Activated CD4-positive, alpha-beta T cell treated with anti-CD3 and anti-CD28 coated beads, Interleukin-10, Interleukin-2, amounts not matched to agents 100 ng/mL and 50 ng/mL, durations not matched to agents 16 hours and 8 hours (primary cell): ENCODE measurements around the gene MSRB3.
A peak's percentile ranks its signal among the peaks of the same experiment; 100 is the strongest.
"Not testable (repeated sequence)": the region's sequence is repeated elsewhere in the genome, so short reads cannot be mapped to it uniquely, and the experiment has no call there.

Experiments used
- DNase-seq: peaks from one replicate; pipeline ENCODE4 v3.0.0-alpha.2; 2020

The MSRB3 gene

DNA sequence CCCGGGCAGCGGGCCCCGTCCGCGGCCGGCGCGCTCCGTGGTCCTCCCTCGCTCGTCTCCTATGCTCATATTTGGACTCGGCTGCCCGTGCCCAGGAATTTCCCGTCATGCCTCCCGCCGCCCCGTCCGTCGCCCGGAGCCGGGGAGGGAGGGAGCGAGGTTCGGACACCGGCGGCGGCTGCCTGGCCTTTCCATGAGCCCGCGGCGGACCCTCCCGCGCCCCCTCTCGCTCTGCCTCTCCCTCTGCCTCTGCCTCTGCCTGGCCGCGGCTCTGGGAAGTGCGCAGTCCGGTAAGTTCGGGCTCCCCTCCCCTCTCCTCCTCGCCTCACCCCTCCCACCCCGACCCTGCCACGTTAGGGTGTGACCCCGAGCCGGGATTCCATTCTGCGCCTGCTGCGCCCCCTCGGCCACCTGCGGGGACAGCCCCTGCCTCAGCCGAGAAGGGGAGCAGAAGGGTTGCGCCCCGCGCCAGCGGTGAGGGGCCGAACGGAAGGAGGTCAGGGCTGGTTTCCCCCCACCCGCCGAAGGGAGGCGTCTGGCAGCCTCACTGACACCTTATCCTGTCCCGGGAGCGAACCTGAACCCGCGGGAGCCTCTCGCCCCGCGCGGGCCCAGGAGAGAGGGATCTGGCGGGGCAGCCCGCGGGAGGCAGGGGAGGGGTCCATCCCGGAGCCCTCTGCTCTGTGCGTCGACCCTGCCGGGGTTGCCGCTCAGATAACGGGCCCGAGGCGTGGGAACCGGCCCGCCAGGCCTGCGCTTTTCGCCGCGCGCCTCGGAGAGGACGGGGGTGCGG is at the start of gene MSRB3:
Gene MSRB3, plus strand, starts transcription at position 108 of the 793 bp plus-strand sequence. CDS start 29,897 bp downstream, outside the sequence.
- DNase-seq: peak; percentile 37

DNA sequence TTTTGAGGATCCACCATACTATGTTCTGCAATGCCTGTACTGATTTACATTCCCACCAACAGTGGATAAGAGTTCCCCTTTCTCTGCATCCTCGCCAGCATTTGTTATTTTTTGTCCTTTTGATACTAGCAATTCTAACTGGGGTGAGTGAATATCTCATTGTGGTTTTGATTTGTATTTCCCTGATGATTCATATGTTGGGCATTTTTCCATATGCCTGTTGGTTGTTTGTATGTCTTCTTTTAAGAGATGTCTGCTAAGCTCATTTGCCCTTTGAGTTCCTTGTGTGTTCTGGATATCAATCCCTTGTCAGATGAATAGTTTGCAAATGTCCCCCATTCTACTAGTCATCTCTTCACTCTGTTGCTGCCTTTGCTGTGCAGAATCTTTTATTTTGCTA is 49.0 kb upstream of the MSRB3 start:
- DNase-seq: no peak

DNA sequence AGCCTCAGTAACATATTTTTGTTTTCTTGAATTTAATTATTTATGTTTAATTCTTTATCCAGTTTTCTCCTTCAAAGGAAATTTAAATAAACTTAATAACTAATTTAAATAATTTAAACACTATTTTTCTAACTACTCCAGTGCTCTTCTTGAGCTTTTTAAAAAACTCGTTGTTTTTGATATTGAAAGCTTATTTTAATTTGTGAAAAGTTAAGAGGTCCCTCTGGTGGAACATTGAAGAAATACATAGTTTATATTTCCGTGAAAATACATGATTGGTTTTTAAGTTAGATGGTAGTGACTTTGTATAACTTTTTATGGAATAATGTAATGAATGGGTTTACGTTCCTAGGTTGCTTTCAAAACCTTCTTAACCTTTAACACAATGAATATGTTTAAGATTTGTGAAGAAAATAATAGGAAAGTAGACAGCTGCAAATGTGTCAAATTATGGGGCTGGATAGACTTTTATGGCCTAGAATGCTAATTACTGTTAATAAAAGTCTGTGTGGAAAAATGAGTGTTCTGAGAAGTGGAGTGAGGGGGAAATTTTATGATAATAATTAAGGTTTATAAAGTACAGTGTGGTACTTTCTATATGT is 45.9 kb upstream of the MSRB3 start:
- DNase-seq: peak; percentile 17

DNA sequence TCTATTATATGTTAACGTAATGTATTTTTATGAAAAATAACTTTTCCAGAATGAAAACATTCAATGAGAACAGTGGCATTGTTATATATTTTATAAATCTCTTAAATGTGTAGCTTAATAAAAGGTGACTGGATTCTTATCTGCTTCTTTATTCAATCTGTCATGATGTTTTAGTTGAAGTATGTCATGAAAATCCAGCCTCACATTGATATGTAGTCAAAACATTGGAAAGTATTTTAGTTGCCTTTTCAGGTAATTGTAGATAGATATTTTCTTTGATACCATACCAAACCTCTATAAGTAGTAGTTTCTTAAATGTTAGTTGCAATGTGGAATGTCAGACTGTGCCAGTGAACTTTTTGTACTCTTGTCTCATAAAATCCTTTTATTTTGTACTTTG is 41.3 kb upstream of the MSRB3 start:
- DNase-seq: no peak

DNA sequence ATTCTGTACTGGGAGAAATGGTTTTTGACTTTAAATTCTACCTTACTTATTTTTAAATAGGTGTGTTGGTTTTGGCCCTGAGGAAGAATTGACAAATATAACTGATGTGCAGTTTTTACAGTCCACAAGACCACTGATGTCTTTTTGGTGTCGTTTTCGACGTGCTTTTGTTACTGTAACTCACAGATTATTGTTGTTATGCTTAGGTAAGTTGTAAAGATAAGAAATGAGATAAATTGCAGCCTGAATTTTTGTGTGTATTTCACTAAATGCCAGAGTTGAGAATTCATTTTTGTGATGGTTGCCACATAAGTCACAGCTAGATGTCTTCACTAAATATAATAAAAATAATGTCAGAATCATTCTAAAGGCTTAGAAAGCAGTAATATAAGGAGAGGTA is 39.9 kb upstream of the MSRB3 start:
- DNase-seq: no peak

DNA sequence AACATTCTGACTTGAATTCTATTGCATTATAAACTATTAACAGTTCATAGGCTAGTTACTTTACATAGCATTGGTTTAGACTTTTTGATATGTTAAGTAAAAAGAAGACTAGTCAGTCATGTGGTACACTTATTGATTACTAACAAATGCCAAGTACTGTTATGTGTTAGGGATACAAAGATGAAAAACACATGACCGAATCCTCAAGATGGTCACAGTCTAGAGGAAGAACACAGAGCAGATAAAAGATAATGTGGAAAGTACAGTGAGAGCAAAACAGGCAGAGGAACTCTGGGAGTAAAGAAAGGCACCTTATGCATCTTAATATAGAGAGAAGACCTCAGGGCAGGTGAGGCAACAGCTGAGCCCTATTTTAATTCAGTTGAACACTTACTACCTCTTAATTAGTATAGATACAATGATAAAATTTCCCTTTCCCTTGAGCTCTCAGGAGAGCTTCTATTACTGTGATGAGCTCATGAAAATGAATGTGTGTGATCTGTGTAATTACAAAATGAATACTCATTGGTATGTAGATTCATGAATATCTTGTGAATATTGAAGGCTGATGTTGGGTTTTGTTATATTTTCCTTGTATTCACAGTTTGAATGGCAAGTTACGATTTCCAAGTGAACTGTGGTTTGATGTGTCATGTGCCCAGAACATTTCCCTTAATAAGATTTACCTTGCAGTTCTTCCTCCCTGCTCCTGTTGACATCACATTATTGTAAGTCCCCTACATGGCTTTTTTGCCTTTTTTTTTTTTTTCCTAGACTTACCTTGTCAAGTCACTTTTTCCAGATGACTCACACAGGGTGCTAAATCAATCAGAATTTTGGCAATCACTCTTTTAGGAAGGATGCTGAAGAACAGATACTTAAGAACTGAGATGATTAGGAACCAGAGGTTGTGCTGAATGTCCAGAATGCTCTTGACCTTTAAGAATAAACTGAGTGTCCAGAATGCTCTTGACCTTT is 29.5 kb upstream of the MSRB3 start:
- DNase-seq: peak; percentile 74

DNA sequence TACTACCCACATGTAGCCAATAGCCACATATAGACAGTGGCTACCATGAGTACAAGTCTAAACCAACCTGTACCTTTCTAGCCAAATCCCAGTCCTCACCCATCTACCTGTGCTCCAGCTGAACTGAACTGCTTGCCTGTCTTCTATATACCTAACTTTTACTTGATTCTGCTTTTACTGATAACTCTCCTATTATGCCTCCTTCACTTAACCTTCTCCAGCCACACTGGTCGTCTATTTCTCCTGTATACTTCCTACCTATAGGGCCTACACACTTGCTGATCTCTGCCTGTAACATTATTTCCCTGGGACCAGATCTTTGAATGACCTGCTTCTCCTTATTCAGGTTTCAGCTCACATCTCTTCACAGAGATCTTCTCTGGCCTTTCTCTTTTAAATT is 26.0 kb upstream of the MSRB3 start:
- DNase-seq: no peak

DNA sequence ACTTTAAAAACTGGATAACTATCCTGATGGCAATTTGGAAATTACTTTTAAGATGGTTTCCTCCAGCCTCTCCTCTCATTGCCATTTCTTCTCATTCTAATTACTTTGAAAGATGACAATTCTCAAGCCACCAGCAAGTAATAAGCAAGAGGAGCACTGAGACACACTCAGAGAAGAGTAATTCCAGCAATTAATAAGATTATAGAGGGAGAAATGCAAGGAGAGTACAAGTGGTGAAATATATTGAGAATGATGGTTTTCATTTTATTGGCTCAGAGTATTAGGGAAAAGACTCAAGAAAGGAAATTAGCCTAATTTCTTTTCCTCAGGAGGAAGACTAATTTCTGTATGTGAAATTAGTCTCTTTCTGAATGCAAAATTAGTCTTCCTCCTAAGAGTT is 20.5 kb upstream of the MSRB3 start:
- no peak for DNase-seq

DNA sequence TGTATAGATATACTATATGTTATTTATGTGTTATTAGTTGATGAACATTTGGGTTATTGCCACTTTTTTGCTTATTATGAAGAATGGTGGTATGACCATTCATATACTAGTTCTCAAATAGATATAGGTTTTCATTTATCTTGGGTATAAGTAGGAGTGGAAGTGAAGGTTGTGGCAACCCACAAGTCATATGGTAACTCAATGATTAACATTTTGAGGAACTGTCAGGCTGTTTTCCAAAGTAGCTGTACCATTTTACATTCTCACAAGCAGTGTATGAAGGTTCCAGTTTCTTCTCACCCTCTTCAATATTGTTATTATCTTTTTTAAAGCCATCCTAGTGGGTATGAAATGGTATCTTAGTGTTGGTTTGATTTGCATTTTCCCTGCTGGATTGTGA is 19.0 kb upstream of the MSRB3 start:
- no peak for DNase-seq

DNA sequence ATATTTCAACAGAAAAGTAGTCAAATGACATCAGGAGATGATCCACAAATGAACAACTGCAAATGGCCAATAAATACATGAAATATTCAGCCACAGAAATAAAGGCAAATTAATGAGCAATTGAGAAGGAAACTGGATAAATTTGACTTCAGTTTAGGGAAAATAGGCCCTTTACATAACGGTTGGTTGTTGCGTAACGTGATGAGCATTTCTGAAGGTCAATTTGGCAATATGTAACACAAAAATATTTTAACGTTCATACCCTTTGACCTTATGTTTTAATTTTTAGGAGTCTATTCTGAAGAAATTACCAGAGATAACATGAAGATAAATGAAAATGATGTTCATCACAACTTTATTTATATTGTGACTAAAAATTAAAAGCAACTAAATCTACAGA is 14.7 kb upstream of the MSRB3 start:
- DNase-seq: no peak

DNA sequence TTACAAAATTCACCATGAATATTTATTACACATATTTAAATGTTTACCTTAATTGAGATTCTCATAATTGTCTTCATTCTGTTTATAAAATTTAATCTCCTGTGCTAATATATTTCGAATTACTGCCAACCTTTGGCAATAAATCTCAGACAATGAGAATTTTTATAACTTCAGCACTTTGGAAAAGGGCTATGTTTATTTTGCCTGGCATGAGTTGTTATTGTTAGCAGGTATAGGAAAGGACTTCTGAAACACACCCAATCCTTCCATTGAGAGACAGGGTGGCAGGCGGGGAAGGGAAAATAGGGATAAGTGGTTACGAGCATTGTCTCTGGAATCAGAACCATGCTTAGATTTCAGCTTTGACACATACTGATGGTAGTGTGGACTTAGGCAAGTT is 12.1 kb upstream of the MSRB3 start:
- no peak for DNase-seq

DNA sequence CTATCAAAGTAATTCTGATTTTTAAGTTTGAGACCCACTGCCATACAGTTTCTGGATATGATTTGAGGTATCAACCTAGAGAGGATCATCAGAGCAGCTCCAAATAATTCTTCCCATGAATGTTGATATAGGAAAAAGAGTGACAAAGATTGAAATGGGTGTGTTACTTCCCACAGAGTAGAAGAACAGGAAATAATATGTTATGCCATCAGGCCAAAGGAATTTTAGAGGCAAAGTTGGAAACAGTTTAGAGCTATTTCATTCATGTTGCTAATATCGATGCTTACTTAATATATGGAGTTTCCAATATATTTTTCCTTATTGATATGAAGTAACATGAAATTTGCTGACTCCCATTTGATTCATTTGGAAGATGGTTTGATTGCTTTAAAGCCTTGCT is 8.9 kb upstream of the MSRB3 start:
- no peak for DNase-seq

DNA sequence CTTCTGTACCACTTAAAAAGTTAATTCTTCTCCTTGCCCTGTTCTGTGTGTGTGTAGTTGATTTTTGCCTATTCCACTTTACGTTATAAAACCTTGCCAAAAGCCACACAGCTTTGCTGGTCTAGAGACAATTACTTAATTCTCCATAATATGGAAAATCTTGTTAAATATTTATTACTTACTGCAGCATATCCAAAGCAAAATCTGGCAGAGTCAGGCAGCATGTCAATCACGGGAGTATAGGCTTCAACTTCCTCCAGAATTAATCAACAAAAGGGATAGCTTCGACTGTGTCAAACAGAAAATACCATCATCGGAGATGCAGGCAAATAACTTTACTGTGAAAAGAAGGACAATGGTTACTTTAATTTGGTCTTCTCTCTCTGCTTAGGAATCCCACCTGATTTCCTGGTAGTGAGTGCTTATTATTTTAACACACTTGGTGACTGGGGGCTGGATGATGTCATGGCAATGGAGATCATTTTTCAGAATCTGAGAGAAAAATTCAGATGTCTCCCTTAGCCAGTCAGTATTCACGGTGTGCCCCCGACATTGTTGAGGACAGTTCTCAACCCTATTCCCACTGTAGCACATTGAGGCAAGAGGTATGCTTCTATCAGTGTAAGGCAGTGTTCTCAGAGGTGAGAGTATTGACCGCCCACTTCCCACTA is 3.7 kb upstream of the MSRB3 start:
- no peak for DNase-seq

DNA sequence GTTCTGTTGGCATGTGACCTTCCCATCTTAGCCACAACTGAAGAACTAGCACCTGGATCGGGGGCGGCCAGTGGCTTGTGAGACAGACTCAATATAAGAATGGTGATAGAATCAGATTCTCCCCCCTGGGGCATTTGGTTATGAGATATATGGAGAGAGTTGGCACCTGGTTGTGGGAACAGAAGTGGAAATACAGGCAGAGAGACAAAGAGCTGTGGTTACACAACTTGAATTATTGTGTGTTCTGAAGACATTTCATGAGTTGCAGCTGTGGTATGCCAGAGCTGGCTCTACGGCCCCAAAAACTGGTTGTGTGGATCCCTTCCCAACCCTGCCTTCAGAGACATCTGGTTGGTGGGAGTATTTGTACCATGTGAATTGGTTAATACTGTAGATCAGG is 2.9 kb upstream of the MSRB3 start:
- DNase-seq: no peak

DNA sequence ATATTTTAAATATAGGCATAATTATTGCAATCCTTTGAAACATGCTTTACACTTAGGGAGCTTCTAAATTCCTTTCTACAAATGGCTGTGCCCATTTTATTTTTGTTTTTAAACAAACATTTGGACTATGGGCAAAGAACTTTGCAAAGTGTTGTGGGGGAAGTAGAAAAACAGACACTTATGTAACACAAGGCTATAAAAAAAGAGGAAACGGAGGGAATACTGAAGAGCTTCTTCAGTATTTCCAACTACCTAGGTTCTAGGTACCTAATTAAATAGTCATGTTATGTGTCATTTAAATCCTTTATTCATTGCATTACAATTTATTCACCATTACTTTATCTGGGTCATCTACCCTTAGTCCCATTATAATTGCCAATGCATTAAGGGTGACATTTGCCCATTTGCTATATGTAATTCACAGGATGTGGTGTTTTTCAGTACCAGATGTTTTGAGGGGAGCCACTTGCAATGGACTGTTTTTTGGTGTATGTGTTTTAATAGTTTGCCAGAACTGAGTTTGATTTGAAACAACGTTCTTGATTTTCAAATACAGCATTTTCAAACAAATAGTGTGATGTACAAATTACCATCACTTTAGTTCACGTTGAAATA is 1.5 kb upstream of the MSRB3 start:
- DNase-seq: no peak

DNA sequence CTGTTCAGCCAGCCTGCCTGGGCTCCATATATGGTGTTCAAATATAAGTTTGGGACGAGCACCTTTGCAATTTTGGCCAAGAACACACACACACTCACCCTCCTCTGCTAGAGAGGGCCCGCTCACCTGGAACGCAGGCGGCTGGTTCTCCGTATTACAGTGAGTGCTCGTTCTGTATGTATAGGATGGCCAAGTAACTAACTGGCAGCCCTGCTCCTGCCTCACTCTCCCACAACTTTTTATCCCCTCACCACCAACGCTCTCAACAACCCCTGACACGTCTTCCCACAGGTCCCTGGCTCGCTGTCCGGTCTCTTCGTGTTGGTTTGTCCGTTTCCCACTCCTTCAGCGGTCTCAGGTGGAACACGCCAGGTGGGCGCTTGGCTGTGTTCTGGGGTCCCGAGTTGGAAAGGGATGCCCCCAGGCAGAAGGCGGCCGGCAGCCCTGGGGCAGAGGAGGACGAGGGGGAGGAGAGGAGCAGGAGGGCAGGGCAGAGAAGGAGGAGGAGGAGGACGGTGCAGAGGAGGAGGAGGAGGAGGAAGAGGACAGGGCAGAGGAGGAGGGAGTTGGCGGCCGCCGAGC is 398 bp upstream of the MSRB3 start:
- DNase-seq: no peak

DNA sequence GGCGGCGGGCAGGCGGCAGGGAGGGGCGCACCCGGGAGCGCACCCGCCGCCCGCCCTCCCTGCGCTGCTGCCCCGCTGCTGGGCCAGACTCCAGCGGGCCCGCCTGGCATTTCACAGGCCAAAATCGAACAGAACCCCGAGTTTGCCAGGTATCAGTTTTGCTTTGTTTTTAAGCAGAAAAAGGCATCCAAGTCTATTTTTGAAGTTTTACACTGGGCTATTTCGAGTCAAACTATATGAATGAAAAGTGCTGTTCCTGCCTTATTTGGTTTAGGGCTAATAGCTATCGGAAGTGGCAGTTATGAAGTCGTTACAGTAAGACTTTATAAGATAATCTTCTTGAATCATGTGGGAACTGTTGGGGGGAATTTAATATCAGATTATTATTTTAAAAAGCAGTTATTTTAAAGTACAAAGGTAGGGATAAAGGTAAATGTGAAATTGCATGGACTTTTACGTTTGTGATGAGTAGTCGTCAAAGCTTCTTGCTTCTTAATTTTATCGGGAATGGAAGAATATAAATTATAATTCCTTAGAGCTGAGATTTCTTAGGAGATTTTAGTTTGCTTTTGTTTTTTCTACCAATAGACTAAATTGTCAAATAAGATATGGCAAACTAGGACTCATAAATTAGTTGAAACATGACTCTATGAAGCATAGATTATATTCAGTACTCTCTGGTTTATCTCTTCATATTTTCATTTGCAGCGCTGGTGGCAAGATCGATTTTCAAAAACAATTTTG is 1.1 kb downstream of the MSRB3 start:
- no peak for DNase-seq

DNA sequence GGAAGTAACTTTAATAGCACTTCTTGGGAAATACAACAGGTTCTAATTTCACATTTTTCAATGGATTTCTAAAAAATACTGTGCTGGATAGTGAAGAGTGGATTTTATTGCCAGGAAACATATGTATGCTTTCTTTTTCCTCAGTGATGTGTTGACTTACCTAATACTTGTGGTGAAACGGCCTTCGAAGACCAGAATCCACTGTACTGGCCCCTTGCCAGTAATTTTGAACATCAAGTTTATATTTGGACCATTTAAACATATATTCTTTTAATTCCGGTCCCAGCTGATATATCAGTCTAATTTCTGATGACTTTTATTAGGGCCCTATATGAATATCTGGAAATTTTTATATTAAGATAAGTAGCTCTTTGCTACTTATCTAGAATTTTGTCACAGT is 1.8 kb downstream of the MSRB3 start:
- DNase-seq: no peak

DNA sequence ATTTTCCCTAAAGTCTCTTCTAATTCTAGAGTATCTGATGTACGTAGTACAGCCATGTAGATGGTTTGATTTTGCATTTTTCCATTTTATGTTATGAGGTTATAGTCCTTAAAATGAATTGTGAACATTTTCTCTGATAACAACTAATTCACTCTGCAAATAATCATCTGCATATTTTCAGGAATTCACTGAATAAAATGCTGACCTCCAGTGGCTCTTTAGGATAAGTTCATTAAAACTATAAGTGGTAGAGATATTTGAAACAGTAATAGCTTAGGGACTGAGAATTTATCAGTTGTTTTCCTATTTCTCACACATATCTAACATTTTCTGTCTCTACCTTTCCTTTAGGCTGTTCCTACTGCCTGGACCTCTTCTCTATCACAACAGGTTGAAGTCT is 4.4 kb downstream of the MSRB3 start:
- DNase-seq: no peak

DNA sequence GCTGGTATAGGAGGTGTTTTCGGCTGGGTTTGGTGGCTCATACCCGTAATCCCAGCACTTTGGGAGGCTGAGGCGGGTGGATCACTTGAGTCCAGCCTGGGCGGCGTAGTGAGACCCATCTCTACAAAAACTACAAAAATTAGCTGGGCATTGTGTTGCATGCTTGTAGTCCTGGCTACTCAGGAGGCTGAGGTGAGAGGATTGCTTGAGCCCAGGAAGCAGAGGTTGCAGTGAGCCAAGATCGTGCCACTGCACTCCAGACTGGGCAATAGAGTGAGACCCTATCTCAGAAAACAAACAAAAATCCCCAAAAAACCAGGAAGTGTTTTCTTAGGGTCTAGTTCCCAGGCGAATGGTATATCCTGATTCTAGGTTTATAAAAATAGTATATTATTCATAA is 7.0 kb downstream of the MSRB3 start:
- DNase-seq: not testable (repeated sequence)

DNA sequence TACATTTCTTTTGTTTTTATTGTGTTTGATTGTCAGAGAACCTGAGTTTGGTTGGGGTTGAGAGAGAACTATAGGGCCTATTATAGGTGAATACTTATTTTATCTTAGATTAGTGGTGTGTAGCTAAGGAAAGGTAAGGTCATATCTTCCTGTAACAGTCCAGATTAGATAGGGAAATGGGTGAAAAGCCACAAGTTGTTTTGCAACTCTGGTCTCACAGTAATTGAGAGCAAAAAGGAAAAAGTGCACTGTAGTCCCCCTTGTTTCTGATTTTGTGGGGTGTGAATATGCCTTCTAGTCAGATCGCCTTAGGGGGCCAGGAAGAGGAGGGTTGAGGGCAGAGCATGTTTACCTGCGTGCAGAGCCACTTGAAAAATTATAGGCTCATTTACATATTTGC is 8.9 kb downstream of the MSRB3 start:
- DNase-seq: no peak
